Naive thymus-derived CD8-positive, alpha-beta T cell (primary cell): ENCODE data around the gene DENND4A. TPM values are rescaled to one million over a fixed set of nuclear protein-coding genes. Genes with fewer than 3 reads are reported as not detected.

Source experiments
- ATAC-seq, 2 donors: fragments of 150-1000 bp; cut with Tn5 transposase in 1 of 2; sonication (Bioruptor Pico), chemical (Tn5 transposase) in 1 of 2; 1 replicate in 1 of 2; 2 replicates in 1 of 2; pipeline ENCODE4 v1.10.0; 2021; ENCODE audit warnings: mild to moderate bottlenecking in 2 of 2, moderate library complexity in 2 of 2
- POLR2A ChIA-PET: fragments of 350-600 bp; sonication (Branson Sonifier 250); formaldehyde crosslinking; loops from one replicate; lab custom pipeline; 2021; ENCODE audit warnings: antibody characterized with exemption; lab: Charles Lee
- DNase-seq, 10 donors: peaks; one replicate each; pipeline versions ENCODE4 v3.0.0 to v3.0.0-alpha.2; 2020 to 2022
- H3K27ac Mint-ChIP-seq, 10 donors: one replicate each; pipeline ENCODE4 v1.8.0; 2020 to 2022; ENCODE audit warnings: mild to moderate bottlenecking in 10 of 10, mixed read lengths in 10 of 10, moderate library complexity in 4 of 10, inconsistent platforms in 1 of 10
- H3K27me3 Mint-ChIP-seq, 5 donors: one replicate each; pipeline ENCODE4 v1.8.0; 2021 to 2022; ENCODE audit warnings: mixed read lengths in 5 of 5
- H3K36me3 Mint-ChIP-seq, 3 donors: one replicate each; pipeline ENCODE4 v1.8.0; 2020 to 2022; ENCODE audit warnings: mixed read lengths in 3 of 3, mild to moderate bottlenecking in 2 of 3, inconsistent platforms in 1 of 3
- H3K4me1 Mint-ChIP-seq, 4 donors: one replicate each; pipeline ENCODE4 v1.8.0; 2021 to 2022; ENCODE audit warnings: mixed read lengths in 4 of 4
- H3K4me3 Mint-ChIP-seq, 10 donors: one replicate each; pipeline ENCODE4 v1.8.0; 2020 to 2022; ENCODE audit warnings: mild to moderate bottlenecking in 10 of 10, mixed read lengths in 10 of 10, moderate library complexity in 6 of 10, inconsistent platforms in 1 of 10
- H3K9me3 Mint-ChIP-seq, 9 donors: one replicate each; pipeline ENCODE4 v1.8.0; 2020 to 2022; ENCODE audit warnings: mixed read lengths in 9 of 9, mild to moderate bottlenecking in 3 of 9, inconsistent platforms in 1 of 9, moderate library complexity in 1 of 9
- polyA plus RNA-seq, 3 donors: library from polyadenylated mRNA; unstranded; fragments of 300-500 nt; fragmentation: Illumina TruSeq; gene quantifications; one replicate each; pipeline ENCODE4 v1.2.3, GENCODE V29; 2021
- total RNA-seq, 8 experiments: library from RNA in 2 of 8; stranded (reverse) in 2 of 8; gene quantifications; one replicate each; pipeline ENCODE4 v1.2.3 and lab custom pipeline; 2021 to 2026

Gene DENND4A
- total and polyA plus RNA-seq, 5 experiments from 2014 or later: 9.3 to 62.9 (median 12.0) TPM

DNA sequence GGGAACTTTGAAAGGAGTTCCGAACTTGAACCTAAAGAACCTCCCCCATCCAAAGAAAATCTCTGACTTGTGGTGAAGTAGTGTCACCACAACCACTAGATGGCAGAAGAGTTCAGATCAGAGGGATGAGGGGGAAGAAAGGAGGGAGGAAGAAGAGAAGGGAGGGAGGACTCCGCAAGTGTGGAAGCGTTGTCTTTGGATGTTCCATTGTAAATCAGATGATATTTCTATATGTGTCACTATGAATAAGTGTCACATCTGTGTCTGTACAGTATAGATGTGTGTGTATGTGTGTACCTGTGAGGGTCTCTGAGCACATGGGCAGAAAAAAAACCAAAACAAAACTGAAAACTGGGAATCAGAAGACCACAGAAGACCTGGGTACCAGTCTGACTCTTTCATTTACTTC lies 153.4 kb downstream of the DENND4A start:
- H3K9me3 Mint-ChIP-seq: no peaks in the 10 kb centered on the region
- POLR2A ChIA-PET: interaction anchor here (0.6 to 1.4 kb wide), 5 partner anchors 27 to 241 kb away, joined by 3 to 4 read pairs (median 3); partner anchors contain the start of genes INTS14 and RAB11A
- DNase-seq: peak in 9 of 10 donors; percentile 11 to 77 (median 55)

DNA sequence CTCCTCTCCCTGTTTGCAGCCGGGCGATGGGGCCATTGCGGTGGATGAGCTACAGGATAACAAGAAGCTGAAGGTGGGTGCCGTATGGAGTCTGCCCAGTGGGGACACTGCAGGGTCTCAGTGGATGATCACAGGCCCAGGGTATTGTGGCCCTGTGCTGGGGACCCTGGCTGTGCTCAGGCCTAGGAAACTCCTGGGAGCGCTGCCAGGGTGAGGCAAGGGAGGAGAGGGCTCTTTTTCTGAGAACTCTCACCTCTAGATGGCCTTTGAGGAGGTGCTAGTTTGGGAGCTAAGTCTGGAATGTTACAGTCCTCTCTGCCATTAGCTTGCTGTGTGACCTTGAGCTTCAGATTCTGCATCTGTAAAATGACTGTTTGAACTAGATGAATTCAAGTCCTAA lies 154.0 kb downstream of the DENND4A start:
- H3K36me3 Mint-ChIP-seq: peaks cover 0 to 3% (median 0%) of the 10 kb centered on the region in 3 donors
- H3K9me3 Mint-ChIP-seq: no peaks in the 10 kb centered on the region
- peaks cover 8 to 14% (median 10%) of the 10 kb centered on the region in 4 donors for H3K4me1 Mint-ChIP-seq
- POLR2A ChIA-PET: interaction anchor here (0.6 to 1.4 kb wide), 2 partner anchors 232 to 240 kb away, joined by 3 to 4 read pairs; partner anchors contain the start of gene RAB11A
- ATAC-seq: peak in 1 of 2 donors; percentile 8
- DNase-seq: no peak
- H3K27ac Mint-ChIP-seq: peak overlapping the region in 1 of 10 donors; percentile 41
- H3K4me3 Mint-ChIP-seq: no peak overlapping the region
- no peaks in the 10 kb centered on the region for H3K27me3 Mint-ChIP-seq

More for the DNA sequence above, 153.4 kb downstream of the DENND4A start:
- Mint-ChIP-seq H3K4me3 (peak overlapping the region in 1 of 10 donors; percentile 6), H3K27me3 (no peaks in the 10 kb centered on the region), H3K4me1 (peaks cover 8 to 14% (median 10%) of the 10 kb centered on the region in 4 donors), H3K36me3 (peaks cover 0 to 3% (median 0%) of the 10 kb centered on the region in 3 donors), H3K27ac (no peak overlapping the region)
- ATAC-seq: peak; percentile 84

DNA sequence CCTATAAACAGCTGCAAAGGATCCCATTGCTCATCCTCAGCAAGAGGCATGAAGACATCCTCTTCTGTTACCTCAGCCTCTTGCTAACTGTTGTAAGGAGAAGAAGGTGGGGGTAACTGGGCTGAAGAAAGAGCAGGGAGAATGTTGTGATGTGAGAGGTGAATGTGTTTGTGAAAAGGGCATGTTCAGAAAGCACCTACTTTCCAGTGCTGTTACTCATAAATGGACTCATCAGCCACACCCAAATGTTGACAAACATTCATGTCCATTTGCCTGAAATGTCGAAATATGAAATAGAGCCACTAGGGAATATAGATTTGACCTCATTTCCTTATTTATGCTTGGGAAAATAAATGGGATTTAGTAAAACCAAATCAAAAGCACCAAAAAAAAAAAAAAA lies 157.7 kb downstream of the DENND4A start:
- DNase-seq (no peak), ATAC-seq (no peak)
- H3K4me1 Mint-ChIP-seq: peaks cover 9 to 20% (median 11%) of the 10 kb centered on the region in 4 donors
- H3K9me3 Mint-ChIP-seq: no peaks in the 10 kb centered on the region
- POLR2A ChIA-PET: no interaction called here
- H3K27ac Mint-ChIP-seq: peak overlapping the region in 1 of 10 donors; percentile 66
- H3K4me3 Mint-ChIP-seq: no peak overlapping the region
- peaks cover 0 to 3% (median 2%) of the 10 kb centered on the region in 3 donors for H3K36me3 Mint-ChIP-seq
- H3K27me3 Mint-ChIP-seq: no peaks in the 10 kb centered on the region

DNA sequence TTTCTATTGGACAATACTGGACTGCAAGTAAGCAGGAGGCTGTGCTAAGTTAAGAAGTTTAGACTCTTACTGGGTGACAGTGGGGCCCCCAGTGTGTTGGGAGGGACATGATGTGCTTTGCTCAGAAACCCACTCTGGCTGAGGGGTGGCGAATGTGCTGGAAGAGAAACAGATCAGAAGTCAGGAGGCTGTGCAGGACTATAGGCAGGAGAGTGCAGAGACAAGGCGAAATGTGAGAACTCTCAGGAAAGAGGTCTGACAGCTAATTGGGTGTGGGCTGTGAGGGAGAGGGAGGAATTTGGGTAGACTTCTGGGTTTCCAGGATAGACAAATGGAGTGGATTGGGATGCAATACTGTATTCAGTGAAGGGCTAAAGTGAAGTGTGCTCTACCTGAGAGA lies 158.3 kb downstream of the DENND4A start:
- ATAC-seq (no peak), DNase-seq (no peak)
- Mint-ChIP-seq H3K9me3 (no peaks in the 10 kb centered on the region), H3K27me3 (no peaks in the 10 kb centered on the region), H3K27ac (peak overlapping the region in 1 of 10 donors; percentile 66), H3K36me3 (peaks cover 0 to 4% (median 3%) of the 10 kb centered on the region in 3 donors), H3K4me1 (peaks cover 6 to 14% (median 8%) of the 10 kb centered on the region in 4 donors), H3K4me3 (no peak overlapping the region)
- POLR2A ChIA-PET: no interaction called here

DNA sequence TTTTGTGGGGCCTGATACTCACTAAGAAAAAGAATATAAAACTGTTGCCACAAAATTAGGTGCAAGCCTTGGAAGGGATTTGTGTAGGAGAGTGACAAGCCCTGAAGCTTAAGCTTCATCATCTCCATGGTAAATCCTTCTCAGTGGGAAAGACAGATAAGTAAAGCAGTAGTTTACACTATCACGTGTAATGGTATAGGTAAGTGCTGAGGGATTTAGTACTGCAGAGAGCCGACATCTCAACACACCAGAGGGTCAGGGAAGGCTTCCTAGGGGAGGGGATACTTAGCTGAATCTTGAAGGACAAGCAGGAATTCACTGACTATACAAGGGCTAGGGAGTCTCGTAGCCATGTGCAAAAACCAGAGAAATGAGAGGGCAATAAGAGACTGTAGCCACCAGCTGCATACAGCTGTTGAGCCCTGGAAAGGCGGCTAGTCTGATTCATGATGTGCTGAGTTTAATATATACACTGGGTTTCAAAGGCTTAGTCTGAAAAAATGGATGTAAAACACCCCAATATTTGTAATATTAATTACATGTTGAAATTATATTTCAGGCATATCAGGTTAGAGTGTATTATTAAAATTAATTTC lies 159.2 kb downstream of the DENND4A start:
- H3K27me3 Mint-ChIP-seq: no peaks in the 10 kb centered on the region
- POLR2A ChIA-PET: no interaction called here
- H3K36me3 Mint-ChIP-seq: peaks cover 0 to 4% (median 3%) of the 10 kb centered on the region in 3 donors
- H3K27ac Mint-ChIP-seq: no peak overlapping the region
- H3K9me3 Mint-ChIP-seq: no peaks in the 10 kb centered on the region
- DNase-seq (no peak), ATAC-seq (no peak)
- peaks cover 0 to 8% (median 3%) of the 10 kb centered on the region in 4 donors for H3K4me1 Mint-ChIP-seq
- H3K4me3 Mint-ChIP-seq: no peak overlapping the region

DNA sequence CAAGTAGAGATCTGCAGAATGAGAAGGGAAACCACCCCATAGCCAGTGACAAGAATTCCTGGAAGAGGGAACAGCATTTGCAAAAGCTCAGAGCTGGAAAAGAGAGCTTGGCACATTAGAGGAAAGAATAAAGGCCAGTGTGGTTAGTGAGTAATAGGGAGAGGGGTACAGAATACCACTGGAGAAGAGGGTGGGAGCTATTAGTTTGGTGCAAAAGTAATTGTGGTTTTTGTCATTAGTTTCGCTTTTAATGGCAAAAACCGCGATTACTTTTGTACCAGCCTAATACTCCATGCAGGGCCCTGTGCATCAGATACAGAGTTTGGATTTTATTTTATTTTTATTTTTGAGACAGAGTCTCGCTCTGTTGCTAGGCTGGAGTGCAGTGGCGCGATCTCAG lies 160.6 kb downstream of the DENND4A start:
- H3K4me3 Mint-ChIP-seq: peak overlapping the region in 1 of 10 donors; percentile 31
- H3K4me1 Mint-ChIP-seq: peaks cover 0 to 6% (median 2%) of the 10 kb centered on the region in 4 donors
- ATAC-seq (no peak), DNase-seq (no peak)
- H3K27me3 Mint-ChIP-seq: no peaks in the 10 kb centered on the region
- H3K27ac Mint-ChIP-seq: no peak overlapping the region
- peaks cover 0 to 7% (median 6%) of the 10 kb centered on the region in 3 donors for H3K36me3 Mint-ChIP-seq
- POLR2A ChIA-PET: no interaction called here
- no peaks in the 10 kb centered on the region for H3K9me3 Mint-ChIP-seq

DNA sequence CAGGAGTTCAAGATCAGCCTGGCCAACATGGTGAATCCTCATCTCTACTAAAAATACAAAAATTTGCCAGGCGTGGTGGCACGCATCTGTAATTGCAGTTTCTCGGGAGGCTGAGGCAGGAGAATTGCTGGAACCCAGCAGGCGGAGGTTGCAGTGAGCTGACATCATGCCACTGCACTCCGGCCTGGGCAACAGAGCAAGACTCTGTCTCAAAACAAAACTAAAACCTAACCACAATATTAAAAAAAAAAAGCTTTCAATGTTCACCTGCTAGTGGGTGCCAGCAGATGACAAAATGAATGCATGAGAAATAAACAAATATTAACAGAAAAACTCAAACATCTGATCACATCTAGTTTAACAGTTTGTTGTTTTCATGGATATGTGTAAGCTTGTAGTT lies 161.3 kb downstream of the DENND4A start:
- POLR2A ChIA-PET: no interaction called here
- peaks cover 0 to 13% (median 7%) of the 10 kb centered on the region in 3 donors for H3K36me3 Mint-ChIP-seq
- no peaks in the 10 kb centered on the region for H3K27me3 Mint-ChIP-seq
- ATAC-seq: no peak
- no peak overlapping the region for H3K27ac Mint-ChIP-seq
- DNase-seq: no peak
- H3K9me3 Mint-ChIP-seq: no peaks in the 10 kb centered on the region
- no peak overlapping the region for H3K4me3 Mint-ChIP-seq
- H3K4me1 Mint-ChIP-seq: peaks cover 0 to 6% (median 2%) of the 10 kb centered on the region in 4 donors

DNA sequence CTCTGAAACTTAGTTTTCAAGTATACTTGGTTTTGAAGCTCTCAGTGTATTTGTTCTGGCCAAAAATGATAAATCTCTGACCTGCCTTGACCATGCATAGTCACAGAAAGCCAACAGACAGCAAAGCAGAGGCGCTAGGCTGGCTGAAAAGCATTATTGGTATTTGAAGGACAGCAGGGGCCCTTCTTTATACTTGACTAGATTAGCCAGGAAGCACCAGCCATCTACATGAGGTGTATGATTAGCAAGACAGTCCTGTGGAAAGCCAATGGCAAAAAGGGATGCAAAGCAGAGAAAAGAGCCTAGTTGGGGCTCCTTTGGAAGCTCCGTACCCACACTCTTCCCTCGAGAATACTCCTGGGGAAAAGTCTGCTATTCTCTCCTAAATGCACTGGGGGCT lies 162.5 kb downstream of the DENND4A start:
- no peaks in the 10 kb centered on the region for H3K27me3 Mint-ChIP-seq
- DNase-seq: no peak
- H3K4me3 Mint-ChIP-seq: no peak overlapping the region
- no peak for ATAC-seq
- no peak overlapping the region for H3K27ac Mint-ChIP-seq
- H3K9me3 Mint-ChIP-seq: no peaks in the 10 kb centered on the region
- POLR2A ChIA-PET: no interaction called here
- H3K36me3 Mint-ChIP-seq: peaks cover 0 to 17% (median 11%) of the 10 kb centered on the region in 3 donors
- peaks cover 0 to 6% (median 2%) of the 10 kb centered on the region in 4 donors for H3K4me1 Mint-ChIP-seq

DNA sequence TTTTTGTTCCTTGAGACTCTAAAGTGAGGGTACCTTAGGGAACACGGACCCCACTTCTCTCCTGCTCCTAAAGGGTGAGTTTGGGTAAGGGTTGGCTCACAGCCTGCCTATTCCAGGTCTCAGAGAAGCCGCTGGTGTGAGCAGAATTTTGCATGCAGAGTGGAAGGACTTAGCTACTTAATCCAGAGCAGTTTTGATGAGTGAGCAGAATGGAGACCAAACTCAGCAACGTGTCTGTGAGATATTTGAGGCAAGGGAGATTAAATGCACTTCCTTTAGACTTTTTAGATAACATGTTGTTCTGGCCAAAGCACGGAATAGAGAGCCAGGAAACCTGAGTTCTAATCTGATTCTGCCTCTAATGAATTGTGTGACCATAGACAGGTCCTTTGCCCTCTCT lies 165.2 kb downstream of the DENND4A start:
- Mint-ChIP-seq H3K27ac (no peak overlapping the region), H3K4me3 (no peak overlapping the region), H3K36me3 (peaks cover 0 to 22% (median 17%) of the 10 kb centered on the region in 3 donors), H3K27me3 (no peaks in the 10 kb centered on the region), H3K9me3 (no peaks in the 10 kb centered on the region), H3K4me1 (peaks cover 0 to 5% (median 2%) of the 10 kb centered on the region in 4 donors)
- no peak for ATAC-seq
- POLR2A ChIA-PET: no interaction called here
- DNase-seq: no peak

DNA sequence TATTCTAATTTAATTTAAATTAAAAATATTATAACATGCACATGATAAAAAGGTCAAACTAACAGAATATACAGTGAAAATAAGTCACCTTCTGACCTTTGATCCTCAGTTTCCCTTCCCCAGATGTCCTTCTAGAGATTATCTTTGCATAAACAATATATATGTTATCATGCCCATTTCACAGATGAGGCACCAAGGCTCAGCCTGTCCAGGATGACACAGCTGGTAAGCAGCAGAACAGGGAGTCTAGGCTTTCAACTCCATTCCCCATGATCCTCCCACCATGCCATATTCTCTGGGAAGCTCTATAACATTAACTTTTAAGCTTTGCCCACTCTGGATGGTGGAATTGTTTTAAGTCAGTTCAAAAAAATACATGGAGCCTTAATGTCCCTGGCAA lies 169.0 kb downstream of the DENND4A start:
- POLR2A ChIA-PET: no interaction called here
- Mint-ChIP-seq H3K36me3 (peaks cover 0 to 28% (median 12%) of the 10 kb centered on the region in 3 donors), H3K4me1 (no peaks in the 10 kb centered on the region), H3K27me3 (no peaks in the 10 kb centered on the region), H3K4me3 (no peak overlapping the region), H3K27ac (no peak overlapping the region), H3K9me3 (no peaks in the 10 kb centered on the region)
- ATAC-seq: no peak
- DNase-seq: no peak

DNA sequence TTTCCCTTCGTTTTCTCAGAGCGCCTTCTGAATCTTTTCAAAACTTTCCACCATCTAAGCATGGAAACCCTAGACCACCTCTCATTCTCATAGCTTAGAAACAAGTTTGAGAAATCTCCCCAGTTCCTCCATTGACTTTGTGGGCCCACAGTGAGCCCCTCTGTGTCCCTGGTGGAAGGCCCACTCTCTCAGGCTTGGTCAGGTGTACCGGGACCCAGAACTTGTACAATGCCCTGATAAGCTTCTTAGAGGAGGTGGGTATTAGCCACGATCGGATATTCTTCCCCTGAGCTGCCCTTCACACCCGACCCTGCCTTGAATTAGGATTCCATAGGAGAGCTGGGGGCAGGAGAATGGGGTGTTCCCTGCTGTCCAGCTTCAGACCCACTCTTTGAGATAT lies 170.5 kb downstream of the DENND4A start, which contains the start of gene SLC24A1:
TSS of gene SLC24A1 (plus strand) at position 301 of the 400 bp plus-strand sequence. CDS start 2,143 bp downstream, outside the sequence.
- POLR2A ChIA-PET: interaction anchor here (1.3 kb wide), 1 partner anchor 11 kb away, joined by 6 read pairs; the partner anchor contains the start of gene INTS14
- ATAC-seq (no peak), DNase-seq (no peak)
- Mint-ChIP-seq H3K36me3 (peaks cover 0 to 26% (median 10%) of the 10 kb centered on the region in 3 donors), H3K4me3 (no peak within 1 kb of the TSS), H3K27me3 (no peaks in the 10 kb centered on the region), H3K4me1 (peaks cover 0 to 2% (median 0%) of the 10 kb centered on the region in 4 donors), H3K9me3 (no peaks in the 10 kb centered on the region), H3K27ac (peak within 1 kb of the TSS in 1 of 10 donors; percentile 2)

DNA sequence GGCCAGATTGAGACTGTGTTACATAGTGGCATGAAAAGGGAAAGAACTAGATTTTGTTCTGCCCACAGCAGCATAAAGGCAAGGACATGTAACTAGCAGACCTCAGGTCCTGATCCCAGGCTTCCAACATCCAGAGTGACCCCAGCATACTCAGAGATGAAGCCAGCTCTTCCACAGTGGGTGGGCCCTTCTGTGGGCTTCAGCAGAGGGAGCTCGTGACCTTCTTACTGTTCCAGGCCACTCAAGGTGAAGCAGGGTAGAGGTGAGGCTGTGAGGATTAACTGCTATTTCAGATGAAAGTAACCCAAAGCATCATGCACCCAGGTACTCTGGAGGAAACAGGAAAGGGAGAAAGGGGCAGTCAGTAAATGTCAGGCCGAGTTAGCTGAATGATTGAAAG lies 171.3 kb downstream of the DENND4A start:
- DNase-seq (no peak), ATAC-seq (no peak)
- Mint-ChIP-seq H3K4me3 (no peak overlapping the region), H3K9me3 (no peaks in the 10 kb centered on the region), H3K4me1 (peaks cover 0 to 2% (median 0%) of the 10 kb centered on the region in 4 donors), H3K27me3 (no peaks in the 10 kb centered on the region), H3K36me3 (peaks cover 0 to 18% (median 10%) of the 10 kb centered on the region in 3 donors), H3K27ac (no peak overlapping the region)
- POLR2A ChIA-PET: interaction anchor here (1.3 kb wide), 1 partner anchor 10 kb away, joined by 6 read pairs; the partner anchor contains the start of gene INTS14

DNA sequence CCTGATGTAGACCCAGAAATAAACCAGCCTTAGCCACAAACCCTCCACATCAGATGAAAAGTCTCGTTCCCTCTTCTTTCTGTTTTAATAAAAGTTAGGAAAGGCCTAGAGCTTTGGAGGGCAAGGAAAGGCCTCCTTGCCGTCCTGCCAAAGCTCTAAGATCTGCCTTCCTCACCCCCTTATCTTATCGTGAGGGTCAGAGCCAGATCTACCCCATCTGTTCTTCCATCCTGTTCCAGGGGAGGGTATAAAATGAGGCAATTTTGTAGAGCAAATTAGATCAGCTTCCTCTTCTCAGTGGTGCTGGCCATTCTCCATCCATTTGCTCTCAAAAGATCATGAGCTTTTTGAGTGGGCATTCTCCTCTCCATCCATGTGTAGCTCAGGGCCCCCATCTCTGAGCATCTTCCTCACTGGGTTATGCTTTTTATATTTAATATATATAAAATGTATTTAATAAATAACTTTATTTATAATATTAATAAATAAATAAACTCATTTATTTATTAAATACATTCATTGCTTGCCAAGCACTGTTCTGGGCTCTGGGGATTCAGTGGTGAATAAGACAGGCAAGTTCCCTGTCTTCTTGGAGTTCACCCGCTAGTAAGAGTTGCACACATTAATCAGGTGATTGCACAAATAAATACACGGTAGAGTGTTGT lies 172.3 kb downstream of the DENND4A start:
- Mint-ChIP-seq H3K9me3 (no peaks in the 10 kb centered on the region), H3K27ac (no peak overlapping the region), H3K36me3 (peaks cover 0 to 11% (median 6%) of the 10 kb centered on the region in 3 donors), H3K27me3 (no peaks in the 10 kb centered on the region), H3K4me1 (peaks cover 0 to 2% (median 0%) of the 10 kb centered on the region in 4 donors), H3K4me3 (no peak overlapping the region)
- DNase-seq (no peak), ATAC-seq (no peak)
- POLR2A ChIA-PET: no interaction called here
